Hypothalamus (tissue), 51 donors: ENCODE results near the gene PAQR4.
A peak's percentile ranks its signal among the peaks of the same experiment; 100 is the strongest.
"Not testable (repeated sequence)": the region's sequence is repeated elsewhere in the genome, so short reads cannot be mapped to it uniquely, and the experiment has no call there.

Experiments
- DNase-seq, 51 donors: peaks; one replicate each; lab custom pipeline; 2025; lab: John Stamatoyannopoulos, UW

The PAQR4 gene

GRCh38 chr16:2942045-2942444, 27.1 kb upstream of the PAQR4 start:
- no peak for DNase-seq

- not testable (repeated sequence) for DNase-seq
Measured at GRCh38 chr16:2943716-2944115, 25.4 kb upstream of the PAQR4 start.

GRCh38 chr16:2946649-2947048, 22.5 kb upstream of the PAQR4 start:
- no peak for DNase-seq

- DNase-seq, result no peak
Measured at GRCh38 chr16:2948807-2949704, 20.1 kb upstream of the PAQR4 start.

- no peak for DNase-seq
Measured at GRCh38 chr16:2949705-2950352, 19.3 kb upstream of the PAQR4 start.

- no peak for DNase-seq
Measured at GRCh38 chr16:2950353-2950724, 18.8 kb upstream of the PAQR4 start.

GRCh38 chr16:2950773-2951172, 18.4 kb upstream of the PAQR4 start:
- DNase-seq, result no peak

GRCh38 chr16:2952679-2953078, 16.5 kb upstream of the PAQR4 start:
- peak in 1 of 51 donors; percentile 47 for DNase-seq

- no peak for DNase-seq
Measured at GRCh38 chr16:2953706-2954627, 15.2 kb upstream of the PAQR4 start.

GRCh38 chr16:2954656-2955381, 14.3 kb upstream of the PAQR4 start:
- no peak for DNase-seq

- DNase-seq, result no peak
Measured at GRCh38 chr16:2955438-2955778, 13.7 kb upstream of the PAQR4 start.

- DNase-seq, result no peak
Measured at GRCh38 chr16:2955779-2956578, 13.2 kb upstream of the PAQR4 start.

- no peak for DNase-seq
Measured at GRCh38 chr16:2956579-2956956, 12.6 kb upstream of the PAQR4 start.

GRCh38 chr16:2959206-2959605, 9.9 kb upstream of the PAQR4 start:
- DNase-seq, result no peak

- no peak for DNase-seq
Measured at GRCh38 chr16:2960183-2961010, 8.8 kb upstream of the PAQR4 start.

- no peak for DNase-seq
Measured at GRCh38 chr16:2962334-2963073, 6.6 kb upstream of the PAQR4 start.

- no peak for DNase-seq
Measured at GRCh38 chr16:2963074-2963722, 6.0 kb upstream of the PAQR4 start.
